HG03064 (cell line): ENCODE measurements around the gene TNFRSF21.

Source experiments
- ATAC-seq: cut with Tn5 transposase; IDR thresholded peaks from one replicate; pipeline ENCODE4 v1.9.1; 2021; ENCODE audit warnings: low read depth; ENCODE audit not compliant: unreplicated experiment

TNFRSF21 gene

GRCh38 chr6:47182291-47182957 is 127.3 kb downstream of the TNFRSF21 start:
- ATAC-seq: no peak

DNA sequence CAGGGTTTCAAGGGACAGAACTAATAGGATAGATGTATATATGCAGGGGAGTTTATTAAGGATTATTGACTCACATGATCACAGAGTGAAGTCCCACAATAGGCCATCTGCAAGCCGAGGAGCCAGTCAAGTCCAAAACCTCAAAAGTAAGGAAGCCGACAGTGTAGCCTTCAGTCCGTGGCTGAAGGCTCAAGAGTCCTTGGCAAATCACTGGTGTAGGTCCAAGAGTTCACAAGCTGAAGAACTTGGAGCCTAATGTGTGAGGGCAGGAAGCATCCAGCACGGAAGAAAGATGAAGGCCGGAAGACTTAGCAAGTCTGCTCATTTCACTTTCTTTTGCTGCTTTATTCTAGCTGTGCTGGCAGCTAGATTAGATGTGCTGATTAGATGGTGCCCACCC is 128.0 kb downstream of the TNFRSF21 start:
- ATAC-seq: no peak
